ENCODE measurements around the gene ANKRD6.

Gene ANKRD6

DNA sequence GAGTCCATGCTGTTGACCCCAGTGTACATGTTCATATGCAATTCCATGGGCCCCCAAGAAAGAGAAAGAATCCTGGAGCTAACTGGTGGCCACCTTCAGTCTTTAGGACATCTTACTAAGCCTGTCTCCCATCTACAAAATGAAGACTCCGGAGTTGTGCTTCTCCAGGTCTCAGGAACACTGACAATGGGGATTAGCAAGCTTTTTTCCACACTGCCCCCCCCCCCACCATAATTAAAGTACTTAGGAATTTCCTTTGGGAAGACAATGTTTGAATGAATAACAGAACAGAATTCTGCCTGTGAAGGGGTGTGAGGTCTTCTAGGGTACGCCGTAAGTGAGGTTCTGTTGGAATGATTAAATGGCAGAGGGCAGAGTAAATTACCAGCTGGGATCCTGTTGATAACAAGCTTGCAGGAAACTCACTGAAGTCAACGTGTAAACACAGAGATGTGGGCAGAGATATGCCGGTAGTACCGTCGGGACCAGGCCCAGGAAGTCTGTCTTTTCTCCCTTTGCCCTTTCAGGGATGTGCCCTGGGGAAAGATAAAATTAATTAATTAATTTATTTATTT lies 63.1 kb downstream of the ANKRD6 start:
- in situ Hi-C loops (cut with HindIII; ENCODE audit: low sequenced_read_pairs), result no loop called here
- TF ChIP-seq, protein P1, sequence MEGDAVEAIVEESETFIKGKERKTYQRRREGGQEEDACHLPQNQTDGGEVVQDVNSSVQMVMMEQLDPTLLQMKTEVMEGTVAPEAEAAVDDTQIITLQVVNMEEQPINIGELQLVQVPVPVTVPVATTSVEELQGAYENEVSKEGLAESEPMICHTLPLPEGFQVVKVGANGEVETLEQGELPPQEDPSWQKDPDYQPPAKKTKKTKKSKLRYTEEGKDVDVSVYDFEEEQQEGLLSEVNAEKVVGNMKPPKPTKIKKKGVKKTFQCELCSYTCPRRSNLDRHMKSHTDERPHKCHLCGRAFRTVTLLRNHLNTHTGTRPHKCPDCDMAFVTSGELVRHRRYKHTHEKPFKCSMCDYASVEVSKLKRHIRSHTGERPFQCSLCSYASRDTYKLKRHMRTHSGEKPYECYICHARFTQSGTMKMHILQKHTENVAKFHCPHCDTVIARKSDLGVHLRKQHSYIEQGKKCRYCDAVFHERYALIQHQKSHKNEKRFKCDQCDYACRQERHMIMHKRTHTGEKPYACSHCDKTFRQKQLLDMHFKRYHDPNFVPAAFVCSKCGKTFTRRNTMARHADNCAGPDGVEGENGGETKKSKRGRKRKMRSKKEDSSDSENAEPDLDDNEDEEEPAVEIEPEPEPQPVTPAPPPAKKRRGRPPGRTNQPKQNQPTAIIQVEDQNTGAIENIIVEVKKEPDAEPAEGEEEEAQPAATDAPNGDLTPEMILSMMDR (IDR thresholded peaks at IDR 0.05; ENCODE audit: low read depth, low read length, missing control alignments), result no peak
- H3K4me3 ChIP-seq (ENCODE audit: low read depth, low read length), result no peak overlapping the region
- no peak for DNase-seq (ENCODE audit: low read depth)

DNA sequence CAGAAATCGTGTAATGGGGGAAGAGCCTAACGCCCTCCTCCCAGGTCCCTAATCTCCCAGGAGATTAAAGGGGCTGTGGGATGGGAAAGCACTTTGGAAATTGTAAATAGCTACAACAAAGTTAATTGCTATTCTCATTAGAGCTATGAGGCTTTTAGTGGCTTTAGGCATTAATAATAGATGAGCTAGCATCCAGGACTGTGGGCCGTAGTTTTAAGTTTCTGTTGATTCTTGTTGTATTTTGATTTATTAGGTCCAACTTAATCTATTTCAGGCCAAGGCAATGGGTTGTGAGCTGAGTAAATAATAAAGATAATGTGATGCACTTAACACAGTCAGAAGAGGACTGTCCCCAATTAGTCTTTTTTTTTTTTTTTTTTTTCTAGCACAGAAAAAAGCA lies 67.7 kb downstream of the ANKRD6 start:
- in situ Hi-C loops (cut with HindIII; ENCODE audit: low sequenced_read_pairs), result no loop called here

DNA sequence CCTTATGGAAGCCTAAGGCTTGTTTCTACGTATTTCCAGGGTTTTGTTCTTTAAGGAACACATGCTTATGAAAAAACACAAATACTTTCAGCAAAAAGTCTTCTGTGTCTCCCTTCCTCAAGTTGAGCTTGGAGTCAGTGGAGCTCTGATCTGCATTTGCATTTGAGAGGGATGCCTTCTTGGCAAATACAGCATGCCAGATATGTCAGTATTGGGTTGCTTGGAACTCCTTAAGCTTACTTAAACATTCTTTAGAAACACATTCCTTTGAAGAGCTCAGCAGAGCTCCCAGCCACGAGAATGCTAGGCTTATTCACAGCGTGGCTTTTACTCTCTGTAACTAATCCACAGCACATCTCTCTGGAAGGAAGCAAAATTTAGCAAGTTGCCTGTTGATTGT lies 68.3 kb downstream of the ANKRD6 start:
- TF ChIP-seq, protein P1 (IDR thresholded peaks at IDR 0.05; ENCODE audit: low read depth, low read length, missing control alignments), result no peak
- in situ Hi-C loops (cut with HindIII; ENCODE audit: low sequenced_read_pairs), result no loop called here
- no peak overlapping the region for H3K4me3 ChIP-seq (ENCODE audit: low read depth, low read length)
- peak; percentile 26 for DNase-seq (ENCODE audit: low read depth)

More for the DNA sequence above, 67.7 kb downstream of the ANKRD6 start:
- no peak for DNase-seq (ENCODE audit: low read depth)
- H3K4me3 ChIP-seq (ENCODE audit: low read depth, low read length), result no peak overlapping the region
- TF ChIP-seq, protein P1 (IDR thresholded peaks at IDR 0.05; ENCODE audit: low read depth, low read length, missing control alignments), result no peak

DNA sequence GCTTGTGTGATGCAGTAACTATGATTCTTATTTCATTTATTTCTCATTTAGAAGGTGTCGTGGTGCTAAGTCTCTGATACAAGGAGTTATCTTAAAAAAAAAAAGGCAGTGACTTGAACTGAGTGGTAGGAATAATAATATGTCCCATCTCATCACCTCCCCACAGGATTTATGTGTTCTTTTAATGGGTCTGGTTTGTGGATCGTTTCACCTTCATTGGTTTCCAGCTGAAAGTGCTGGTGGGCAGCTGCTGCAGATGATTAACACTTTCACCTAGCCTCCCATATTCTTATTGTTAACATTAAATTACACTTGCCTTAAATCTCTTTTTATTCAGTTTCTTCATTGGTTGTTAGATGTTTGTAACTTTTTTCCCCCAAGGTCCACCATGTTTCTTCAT lies 68.8 kb downstream of the ANKRD6 start:
- TF ChIP-seq, protein P1 (IDR thresholded peaks at IDR 0.05; ENCODE audit: low read depth, low read length, missing control alignments), result no peak
- H3K4me3 ChIP-seq (ENCODE audit: low read depth, low read length), result no peak overlapping the region
- in situ Hi-C loops (cut with HindIII; ENCODE audit: low sequenced_read_pairs), result no loop called here
- DNase-seq (ENCODE audit: low read depth), result no peak

DNA sequence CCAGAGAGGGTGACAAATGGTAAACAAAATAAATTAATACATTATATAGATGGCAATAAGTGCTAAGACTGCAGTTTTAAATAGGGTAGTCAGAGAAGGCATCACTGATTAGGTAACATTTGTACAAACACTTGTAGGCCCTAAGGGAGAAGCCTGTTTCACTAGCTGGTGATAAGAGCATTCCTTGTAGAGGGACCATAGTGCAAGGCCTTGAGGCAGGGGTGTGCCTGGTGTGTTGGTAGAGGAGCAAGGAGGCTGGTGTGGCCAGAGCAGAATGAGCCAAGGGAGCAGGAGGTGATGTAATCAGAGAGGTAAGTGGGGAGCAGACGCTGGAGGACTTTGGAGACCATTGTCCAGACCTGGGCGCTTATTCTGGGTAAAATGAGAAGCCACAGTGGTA lies 70.7 kb downstream of the ANKRD6 start:
- no peak overlapping the region for H3K4me3 ChIP-seq (ENCODE audit: low read depth, low read length)
- TF ChIP-seq, protein P1 (IDR thresholded peaks at IDR 0.05; ENCODE audit: low read depth, low read length, missing control alignments), result no peak
- no peak for DNase-seq (ENCODE audit: low read depth)
- in situ Hi-C loops (cut with HindIII; ENCODE audit: low sequenced_read_pairs), result no loop called here

DNA sequence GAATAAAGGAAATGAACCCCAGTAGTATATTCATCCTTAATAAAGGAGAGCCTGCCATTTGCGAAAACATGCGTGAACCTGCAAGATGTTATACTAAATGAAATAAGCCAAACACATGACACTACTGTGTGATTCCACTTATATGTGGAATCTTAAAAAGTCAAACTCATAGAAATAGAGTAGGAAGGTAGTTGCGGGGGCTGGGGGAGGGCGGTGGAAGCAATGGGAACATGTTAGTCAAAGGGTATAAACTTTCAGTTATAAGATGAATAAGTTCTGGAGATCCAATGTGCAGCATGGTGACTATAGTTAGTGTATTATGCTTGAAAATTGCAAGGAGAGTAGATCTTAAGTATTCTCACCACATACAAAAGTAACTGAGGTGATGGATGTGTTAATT lies 72.9 kb downstream of the ANKRD6 start:
- TF ChIP-seq, protein P1 (IDR thresholded peaks at IDR 0.05; ENCODE audit: low read depth, low read length, missing control alignments), result no peak
- in situ Hi-C loops (cut with HindIII; ENCODE audit: low sequenced_read_pairs), result no loop called here
- H3K4me3 ChIP-seq (ENCODE audit: low read depth, low read length), result no peak overlapping the region
- DNase-seq (ENCODE audit: low read depth), result no peak
